ENCODE results near the gene FAM81B.
"Not testable (repeated sequence)": the region's sequence is repeated elsewhere in the genome, so short reads cannot be mapped to it uniquely, and the experiment has no call there.

The FAM81B gene

GRCh38 chr5:95390812-95391492 is at the start of gene FAM81B:
FAM81B (plus strand) TSS chr5:95391366; CDS start chr5:95391390, 24 bp downstream.
- DNase-seq, result no peak

GRCh38 chr5:95341444-95341843 is 49.7 kb upstream of the FAM81B start:
- DNase-seq, result not testable (repeated sequence)

- no peak for DNase-seq
These were observed 43.6 kb upstream of the FAM81B start for GRCh38 chr5:95347506-95348120.

GRCh38 chr5:95350631-95351030 is 40.5 kb upstream of the FAM81B start:
- no peak for DNase-seq

- DNase-seq, result no peak
These were observed 38.5 kb upstream of the FAM81B start for GRCh38 chr5:95352691-95353090.

- no peak for DNase-seq
These were observed 32.8 kb upstream of the FAM81B start for GRCh38 chr5:95358320-95358719.

GRCh38 chr5:95358848-95359247 is 32.3 kb upstream of the FAM81B start:
- no peak for DNase-seq

GRCh38 chr5:95360667-95361066 is 30.5 kb upstream of the FAM81B start:
- DNase-seq, result not testable (repeated sequence)

GRCh38 chr5:95365302-95366095 is 25.7 kb upstream of the FAM81B start:
- no peak for DNase-seq

GRCh38 chr5:95369782-95370181 is 21.4 kb upstream of the FAM81B start:
- DNase-seq, result no peak

GRCh38 chr5:95374061-95374460 is 17.1 kb upstream of the FAM81B start:
- no peak for DNase-seq

GRCh38 chr5:95375591-95375990 is 15.6 kb upstream of the FAM81B start:
- DNase-seq, result no peak

- no peak for DNase-seq
These were observed 12.0 kb upstream of the FAM81B start for GRCh38 chr5:95379133-95379532.

GRCh38 chr5:95380103-95380628 is 11.0 kb upstream of the FAM81B start:
- DNase-seq, result no peak

- no peak for DNase-seq
These were observed 8.4 kb upstream of the FAM81B start for GRCh38 chr5:95382801-95383200.

GRCh38 chr5:95384485-95385213 is 6.5 kb upstream of the FAM81B start:
- DNase-seq, result no peak

- DNase-seq, result no peak
These were observed 5.8 kb upstream of the FAM81B start for GRCh38 chr5:95385334-95385733.

- DNase-seq, result not testable (repeated sequence)
These were observed 799 bp downstream of the FAM81B start for GRCh38 chr5:95391965-95392364.

- DNase-seq, result no peak
These were observed 1.5 kb downstream of the FAM81B start for GRCh38 chr5:95392593-95393182.

- no peak for DNase-seq
These were observed 2.1 kb downstream of the FAM81B start for GRCh38 chr5:95393279-95393678.

GRCh38 chr5:95398989-95399388 is 7.8 kb downstream of the FAM81B start:
- no peak for DNase-seq

GRCh38 chr5:95401626-95402025 is 10.5 kb downstream of the FAM81B start:
- DNase-seq, result no peak

GRCh38 chr5:95403996-95404395 is 12.8 kb downstream of the FAM81B start:
- DNase-seq, result no peak
